GDM1 (cell line): Measurements from ENCODE around the gene GAS2.
A peak's percentile ranks its signal among the peaks of the same experiment; 100 is the strongest.

ENCODE experiments used
- DNase-seq: peaks from one replicate; lab custom pipeline; 2025; lab: John Stamatoyannopoulos, UW

Gene GAS2

DNA sequence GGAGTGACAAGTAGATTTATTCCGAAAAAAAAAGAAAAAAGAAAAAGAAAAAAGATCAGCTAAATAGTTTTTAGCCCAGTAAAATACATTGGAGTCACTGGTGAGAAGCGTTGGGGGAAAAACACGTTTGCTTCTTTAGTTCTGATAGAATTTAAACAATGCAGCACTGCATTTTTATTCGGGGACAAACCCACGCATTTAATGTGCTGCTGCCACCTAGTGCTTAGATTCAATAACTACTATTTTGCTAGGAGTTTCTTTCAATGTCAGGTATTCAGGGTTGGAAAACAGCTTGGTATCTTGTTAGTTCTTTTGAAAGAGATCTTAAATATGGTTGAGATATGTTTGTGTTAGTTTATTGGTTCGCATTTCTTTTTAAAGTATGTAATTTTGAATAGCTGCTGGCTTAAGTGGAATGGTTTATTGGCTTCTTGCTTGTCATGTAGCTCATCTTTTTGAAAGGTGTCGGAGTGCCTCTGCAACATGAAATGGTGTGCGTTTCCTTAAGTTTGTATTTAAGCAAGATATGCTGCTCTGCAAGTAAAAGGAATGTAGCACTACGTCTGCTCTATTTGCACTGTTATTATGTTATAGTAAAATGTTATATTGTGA, 121.2 kb downstream of the GAS2 start:
- no peak for DNase-seq

DNA sequence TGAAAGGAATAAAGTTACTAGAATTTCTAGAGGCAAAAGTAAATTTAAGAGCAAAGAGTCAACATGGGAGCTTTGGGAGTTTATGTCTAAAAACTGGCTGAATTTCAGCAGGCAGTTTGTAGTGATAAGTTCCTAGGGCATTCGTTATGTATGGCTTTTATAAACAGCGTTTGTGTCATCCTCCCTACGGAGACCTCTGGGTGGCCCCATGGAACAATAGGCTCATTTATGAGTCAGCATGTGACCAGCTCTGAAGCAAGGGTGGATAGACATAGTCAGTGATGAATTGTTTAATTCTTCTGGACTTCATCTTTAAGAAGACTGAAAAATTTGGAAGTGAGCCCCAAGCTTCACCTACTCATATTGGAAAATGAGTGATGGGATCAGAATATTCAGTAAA, 126.1 kb downstream of the GAS2 start:
- DNase-seq: no peak

DNA sequence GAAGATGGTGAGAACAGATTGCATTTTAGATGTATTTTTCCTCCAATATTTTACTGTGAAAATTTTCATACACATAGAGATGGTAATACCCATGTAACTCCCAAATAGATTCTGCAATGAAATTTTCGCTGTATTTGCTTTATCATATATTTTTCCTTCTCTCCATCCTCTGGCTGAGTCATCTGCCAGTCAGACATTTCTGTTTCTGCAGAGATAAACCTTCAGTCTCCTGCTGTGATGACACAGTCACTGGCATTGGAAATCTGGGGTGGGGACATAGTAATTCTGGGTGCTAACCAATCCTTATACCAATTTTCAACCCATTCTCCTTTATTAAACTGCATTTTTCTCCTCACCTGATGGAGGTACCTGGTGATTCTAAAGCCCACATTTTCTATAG, 129.5 kb downstream of the GAS2 start:
- no peak for DNase-seq

DNA sequence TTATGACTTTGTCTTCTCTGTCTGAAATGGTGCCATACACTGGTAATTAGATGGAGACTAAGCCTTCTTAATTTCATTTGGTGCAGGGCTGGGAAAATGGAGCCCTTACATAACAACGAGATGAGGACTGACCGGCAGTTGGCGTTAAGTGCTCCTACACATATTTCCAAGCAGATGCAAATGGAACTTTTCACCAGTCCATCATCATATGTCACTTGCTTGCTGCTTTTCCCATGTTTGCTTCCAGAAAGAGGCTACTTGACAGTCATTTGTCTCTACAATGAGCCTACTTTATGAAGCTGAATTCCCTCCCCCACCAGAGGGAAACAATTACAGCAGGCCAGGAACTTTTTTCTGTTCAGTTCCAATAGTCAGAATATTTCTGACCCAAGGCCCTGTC, 130.6 kb downstream of the GAS2 start:
- no peak for DNase-seq

DNA sequence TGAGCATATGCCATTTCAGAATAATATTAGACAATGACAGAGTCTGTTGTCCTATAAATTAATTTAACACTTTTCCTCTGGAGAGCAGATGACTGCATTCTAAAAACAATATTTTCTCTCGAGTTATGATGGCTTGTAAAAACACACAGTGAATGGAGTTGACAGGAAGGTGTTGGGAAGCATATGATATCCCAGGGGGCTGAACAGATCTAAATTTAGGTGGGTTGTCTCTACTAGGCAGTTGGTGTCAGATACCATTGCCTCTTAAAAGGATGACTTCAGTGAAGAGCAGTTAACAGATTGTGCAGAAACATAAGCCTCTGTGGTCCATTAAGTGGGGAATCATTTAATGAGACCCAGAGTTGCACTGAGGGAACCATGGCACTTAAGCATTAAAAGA, 132.5 kb downstream of the GAS2 start:
- no peak for DNase-seq

DNA sequence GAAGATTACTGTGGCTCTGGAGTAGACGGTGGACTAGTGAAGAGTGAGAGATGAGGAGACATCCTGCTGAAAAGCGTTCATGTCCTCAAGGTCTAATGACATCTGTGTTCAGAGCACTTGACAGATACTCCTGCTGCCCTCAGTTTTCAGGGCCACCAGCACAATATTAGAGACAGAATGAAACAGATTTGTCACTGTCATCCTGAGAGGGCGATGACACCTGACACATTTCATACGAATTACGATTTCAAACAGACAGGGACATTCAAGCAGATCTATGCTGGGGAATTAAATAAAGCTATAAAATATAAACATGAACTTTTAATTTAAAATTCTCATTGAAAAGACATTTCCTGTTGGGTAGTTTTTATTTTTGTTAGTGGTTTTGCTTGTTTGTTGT, 134.1 kb downstream of the GAS2 start:
- no peak for DNase-seq

DNA sequence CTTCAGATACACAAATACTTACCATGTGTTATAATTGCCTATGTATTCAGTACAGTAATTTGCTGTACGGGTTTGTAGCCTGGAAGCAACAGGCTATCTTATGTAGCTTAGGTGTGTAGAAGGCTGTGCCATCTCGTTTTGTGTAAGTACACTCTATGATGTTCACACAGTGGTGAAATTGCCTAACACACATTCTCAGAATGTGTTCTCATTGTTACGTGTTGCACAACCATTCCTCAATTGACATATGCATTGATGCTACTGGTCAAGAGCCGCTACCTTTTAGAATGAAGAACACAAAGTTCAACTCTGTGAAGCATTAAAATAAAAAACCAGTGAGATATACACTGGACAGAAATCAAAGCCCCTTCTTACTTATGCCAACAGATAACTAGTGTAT, 136.4 kb downstream of the GAS2 start:
- DNase-seq: no peak

DNA sequence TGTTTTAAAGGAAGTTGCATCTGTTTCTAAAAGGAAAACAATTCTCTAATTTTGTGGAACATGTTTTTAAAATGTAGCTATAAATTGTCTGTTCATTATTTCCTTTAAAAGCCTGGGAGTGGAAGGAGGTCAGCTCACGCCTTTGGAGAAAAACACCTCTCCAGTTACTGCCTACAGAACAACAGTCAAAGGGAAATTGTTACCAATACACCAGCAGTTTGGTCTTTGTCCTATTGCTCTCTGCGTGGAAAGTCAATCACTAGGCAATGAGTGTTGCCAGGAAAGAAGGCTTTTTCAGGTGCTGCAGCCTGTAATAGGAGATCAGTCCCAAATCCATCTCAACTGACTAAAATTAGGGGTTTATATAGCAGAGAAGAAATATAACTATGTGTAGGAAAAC, 141.0 kb downstream of the GAS2 start:
- DNase-seq: no peak

DNA sequence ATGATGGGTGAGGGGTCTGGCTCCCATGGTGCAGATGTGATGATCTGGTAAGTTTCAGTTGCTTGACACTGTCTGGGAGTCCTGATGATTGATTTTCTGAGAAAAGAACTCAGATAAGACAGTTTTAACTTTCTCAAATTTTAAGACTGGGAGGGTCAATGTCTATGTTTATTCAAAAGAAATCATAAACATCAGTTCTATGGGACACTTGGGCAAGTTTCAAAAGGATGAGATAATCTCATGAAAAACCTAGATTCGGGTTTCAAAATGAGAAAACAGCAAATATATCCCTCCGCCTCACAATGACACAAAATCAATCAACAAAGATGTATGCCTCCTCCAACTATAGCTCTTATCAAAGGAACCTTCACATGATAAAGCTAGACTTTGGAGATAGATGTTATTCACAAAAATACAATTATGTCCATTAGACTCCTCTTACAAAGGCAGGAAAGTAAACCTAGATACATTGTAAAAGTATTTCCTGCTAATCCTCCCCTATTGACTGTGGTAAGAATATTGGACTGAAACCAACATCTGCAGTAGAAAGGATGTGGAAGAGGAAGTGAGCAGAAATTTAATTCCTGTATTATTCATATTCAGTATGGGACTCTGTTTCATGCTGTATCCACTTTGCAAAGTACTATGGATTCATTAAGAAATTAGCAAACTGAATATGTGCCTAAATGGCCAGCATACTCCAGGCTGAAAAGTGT, 141.6 kb downstream of the GAS2 start:
- DNase-seq: no peak

DNA sequence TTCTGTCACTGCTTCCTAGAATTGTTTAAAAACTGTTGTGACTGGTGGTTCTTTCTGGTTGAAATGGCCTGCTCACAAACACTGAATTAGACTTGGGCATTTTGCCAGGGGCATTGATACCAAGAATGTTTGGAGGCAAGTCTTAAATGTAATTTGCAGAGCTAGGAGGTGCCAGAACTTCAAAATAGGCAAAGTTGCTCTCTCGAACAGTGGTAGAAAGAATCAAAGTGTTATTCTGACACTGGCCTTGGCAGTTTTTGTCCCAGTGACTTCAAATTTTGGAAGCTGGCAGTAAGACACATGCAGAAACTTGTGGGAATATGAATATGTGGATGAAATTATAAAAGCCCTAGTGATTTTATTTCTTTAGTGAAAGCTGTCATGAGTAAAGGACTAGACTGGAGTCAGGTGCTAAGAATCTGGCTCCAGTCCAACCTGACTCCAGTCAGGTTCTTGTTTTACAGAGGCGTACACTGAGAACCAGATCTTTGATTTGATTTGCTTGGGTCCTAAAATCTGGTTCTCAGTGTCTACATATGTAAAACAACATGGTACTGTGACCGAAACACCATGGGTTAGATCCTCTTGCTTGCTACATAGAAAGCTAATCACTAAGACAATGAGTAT, 142.3 kb downstream of the GAS2 start:
- no peak for DNase-seq

DNA sequence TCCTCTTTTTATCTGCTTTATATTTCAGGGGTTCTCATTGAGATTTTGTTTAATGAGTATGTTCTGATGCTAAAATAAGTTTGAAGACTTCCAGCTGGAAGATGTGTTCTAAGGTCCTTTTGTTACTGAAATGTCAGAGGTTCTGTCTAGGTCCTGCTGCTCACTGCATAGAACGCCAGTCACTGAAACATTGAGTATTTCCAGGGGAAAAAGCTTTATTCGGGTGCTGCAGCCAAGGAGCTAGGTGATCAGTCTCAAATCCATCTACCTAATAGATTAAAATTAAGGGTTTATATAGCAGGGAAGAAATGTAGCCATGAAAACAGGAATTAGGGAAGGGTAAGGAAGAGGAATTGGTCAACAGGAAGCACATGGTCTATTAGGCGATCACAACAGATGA, 143.5 kb downstream of the GAS2 start:
- DNase-seq: no peak

DNA sequence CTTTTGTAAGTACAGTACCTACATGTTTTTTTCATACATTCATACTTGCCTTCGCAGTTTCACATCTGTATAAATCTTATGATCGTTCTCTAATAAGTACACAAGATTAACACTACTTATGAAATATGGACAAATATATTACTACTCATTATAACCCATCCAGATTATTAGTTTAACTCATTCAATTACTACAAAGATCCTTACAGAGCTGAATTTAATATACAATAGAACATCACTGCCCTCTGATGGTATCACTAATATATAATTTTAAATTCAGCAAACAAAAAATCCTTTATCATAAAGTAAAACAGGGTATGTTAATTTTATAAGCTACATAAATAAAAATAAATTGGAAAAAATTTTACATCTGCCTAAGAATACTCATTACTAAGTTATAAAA, 155.8 kb downstream of the GAS2 start:
- DNase-seq: no peak

DNA sequence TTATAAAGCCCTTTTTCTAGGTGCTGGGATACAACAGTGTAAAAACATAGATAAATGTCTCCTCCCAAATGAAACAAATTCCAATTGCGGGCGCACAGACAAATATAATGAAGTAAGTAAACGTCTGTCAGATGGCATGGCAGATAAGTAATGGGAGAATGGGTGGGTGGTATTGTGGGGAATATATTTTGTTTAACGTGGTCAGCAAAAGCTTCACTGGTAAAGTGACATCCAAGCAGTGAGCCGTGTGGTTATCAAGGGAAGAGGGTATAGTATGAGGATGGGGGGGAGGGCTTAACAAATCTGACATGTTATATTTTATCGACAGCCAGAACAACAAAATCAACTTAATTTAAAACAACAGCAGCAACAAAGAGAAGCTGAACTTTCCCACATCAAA, 162.0 kb downstream of the GAS2 start:
- no peak for DNase-seq

DNA sequence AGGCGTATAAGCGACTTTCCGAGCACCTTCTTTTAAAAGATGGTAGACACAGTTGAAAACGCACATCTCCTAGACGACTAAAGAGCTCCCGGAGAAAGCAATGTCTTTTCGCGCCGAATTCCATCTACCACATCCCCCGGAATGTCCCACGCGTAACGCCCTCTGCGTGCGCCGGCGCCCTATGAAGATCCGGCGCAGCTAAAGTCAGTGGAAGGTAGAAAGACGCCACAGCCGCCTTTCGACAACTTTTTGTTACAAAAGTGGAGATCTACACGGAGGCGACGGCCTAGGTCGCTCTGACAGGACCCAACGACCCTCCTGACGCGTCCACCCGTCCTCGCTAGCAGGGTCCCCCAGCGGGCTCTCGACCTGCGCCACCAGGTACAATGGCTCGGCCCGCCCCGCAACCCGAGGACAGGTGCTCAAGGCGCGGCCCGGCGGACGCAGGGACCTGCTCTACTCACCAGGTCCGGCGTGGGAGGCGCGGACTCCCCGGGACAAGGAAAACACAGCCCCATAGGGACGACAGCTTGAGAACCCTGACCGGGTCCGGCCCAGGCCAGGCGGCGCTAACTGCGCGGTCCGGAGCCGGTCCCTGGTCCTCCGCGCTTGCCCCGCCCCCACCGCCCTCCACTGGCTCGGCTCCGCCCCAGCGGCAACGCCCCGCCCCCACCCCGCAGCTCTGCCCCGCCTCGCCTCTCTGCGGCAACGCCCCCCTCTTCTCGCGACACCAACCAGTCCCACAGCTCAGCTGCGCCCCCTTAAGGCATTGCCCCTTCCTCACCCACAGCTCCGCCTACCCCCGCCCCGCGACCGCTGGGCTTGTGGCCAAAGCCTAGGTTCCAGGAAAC, 163.0 kb downstream of the GAS2 start, which contains the start of gene SVIP:
TSS of gene SVIP (minus strand) at position 571 of the 851 bp plus-strand sequence. CDS start at position 518, 53 bp downstream.
- DNase-seq: peak; percentile 94

DNA sequence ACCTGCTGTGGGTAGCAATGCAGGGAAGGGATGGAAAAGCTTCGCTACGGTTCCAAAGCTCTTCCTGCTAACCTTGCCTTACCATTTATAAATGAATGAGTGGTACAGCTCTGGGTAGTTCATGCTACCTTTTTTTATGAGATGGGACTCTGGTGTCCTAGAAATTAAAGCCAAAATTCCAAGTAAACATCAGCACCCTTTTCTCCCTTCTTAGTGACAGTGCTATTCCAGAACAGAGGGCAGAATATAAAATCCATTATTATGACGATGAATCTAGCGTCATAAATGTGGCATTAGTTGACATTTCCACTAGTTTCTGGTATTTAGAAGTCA, 163.6 kb downstream of the GAS2 start:
- no peak for DNase-seq

DNA sequence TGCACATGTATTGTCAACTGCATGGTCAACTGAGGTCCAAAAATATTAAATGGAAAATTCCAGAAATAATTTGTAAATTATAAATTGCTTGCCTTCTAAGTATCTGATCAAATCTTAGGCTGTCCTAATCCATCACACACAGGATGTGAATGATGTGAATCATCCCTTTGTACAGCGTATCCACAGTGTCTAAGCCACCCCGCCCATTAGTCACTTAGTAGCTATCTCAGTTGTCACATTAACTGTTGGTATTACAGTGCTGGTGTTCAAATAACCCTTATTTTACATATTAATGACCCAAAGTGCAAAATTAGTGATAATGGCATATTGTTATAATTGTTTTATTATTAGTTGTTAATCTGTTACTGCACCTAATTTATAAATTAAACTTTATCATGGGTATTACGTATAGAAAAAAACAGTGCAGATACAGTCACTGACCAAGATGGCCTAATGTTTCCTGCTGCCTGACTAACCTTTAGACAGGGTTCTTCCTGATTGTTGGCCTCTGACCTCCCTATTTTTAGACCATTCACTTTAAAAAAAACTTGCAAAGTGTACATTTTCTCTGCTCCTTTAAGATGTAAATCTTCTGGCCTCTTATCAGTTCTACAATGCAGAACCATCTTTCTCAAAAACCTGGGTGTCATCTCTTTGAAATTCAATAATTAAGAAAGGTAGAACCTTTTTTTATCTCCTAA, 166.1 kb downstream of the GAS2 start:
- DNase-seq: no peak

DNA sequence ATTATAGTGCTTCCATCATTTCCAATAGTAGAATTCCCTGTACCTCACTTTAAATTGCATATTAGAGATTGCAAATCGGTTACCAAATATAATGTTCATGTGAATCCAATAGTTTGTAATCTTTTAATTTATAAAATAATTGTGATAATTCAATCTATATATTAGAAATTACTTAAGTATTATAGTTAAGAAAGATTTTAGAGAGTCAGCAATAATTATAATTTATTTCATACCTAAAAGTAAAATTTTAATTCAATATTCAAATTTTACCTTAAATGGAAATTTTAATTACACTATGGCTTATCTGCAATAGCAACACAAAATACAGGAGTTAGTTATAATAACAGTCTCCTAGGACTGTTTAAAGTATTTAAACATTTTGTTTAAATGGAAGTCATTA, 180.3 kb downstream of the GAS2 start:
- DNase-seq: no peak

DNA sequence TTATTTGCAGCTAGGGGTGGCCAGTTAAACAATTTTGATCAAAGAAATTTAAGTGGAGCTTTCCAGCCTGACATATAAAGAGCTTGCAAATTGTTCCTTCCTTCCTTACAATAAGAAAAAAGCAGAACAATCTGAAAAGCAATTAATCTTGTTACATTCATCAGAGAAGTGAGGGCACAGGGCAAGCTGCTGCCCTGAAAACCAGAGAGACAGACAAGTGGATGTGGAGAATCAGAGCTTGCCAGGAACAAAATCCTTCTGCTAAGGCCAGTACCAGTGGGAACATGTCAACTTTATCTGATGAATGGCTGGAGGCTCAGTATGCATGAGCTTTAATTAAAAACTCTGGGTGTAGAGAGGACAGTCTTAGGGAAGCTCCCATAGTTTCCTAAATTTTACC, 185.1 kb downstream of the GAS2 start:
- DNase-seq: no peak

DNA sequence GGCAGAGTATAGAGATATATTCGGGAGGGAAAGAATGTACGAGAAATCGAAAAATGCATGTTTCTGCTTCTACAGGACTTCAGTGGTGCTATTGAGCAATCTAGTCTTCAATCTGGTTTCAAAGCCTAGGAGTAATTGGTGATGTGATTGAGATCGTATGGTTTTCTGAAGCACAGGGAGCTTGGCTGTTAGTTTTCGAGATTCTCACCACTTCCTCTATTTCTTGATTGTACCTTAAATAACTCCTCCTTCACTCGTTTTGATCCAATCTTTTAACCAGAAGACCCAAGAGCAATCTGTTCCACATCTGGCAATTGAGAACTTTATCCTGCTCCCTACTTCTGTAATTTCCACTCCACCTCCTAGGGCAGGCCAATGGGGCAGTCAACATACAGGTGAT, 193.3 kb downstream of the GAS2 start:
- DNase-seq: no peak

DNA sequence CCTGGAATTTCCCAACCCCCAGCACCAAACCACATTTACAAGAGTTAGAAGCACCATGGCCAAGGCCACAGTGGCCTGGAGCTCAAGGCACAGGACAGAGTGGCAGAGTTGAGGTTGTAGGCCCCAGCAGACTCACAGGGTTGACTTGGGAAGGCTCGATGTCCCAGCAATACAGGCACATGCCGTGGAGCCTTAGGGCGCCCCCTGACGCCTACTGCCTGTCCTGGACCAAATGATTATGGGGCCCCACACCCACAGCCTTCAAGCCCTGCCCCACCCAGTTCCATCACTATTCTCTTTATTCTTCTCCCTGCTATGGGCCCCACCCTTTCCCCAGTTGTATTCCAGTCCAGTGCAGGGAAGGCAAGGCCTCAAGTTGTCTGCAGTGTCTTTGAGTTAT, 193.8 kb downstream of the GAS2 start, which contains the start of gene CCDC179:
TSS of gene CCDC179 (minus strand) at position 234 of the 400 bp plus-strand sequence. CDS start at position 181, 53 bp downstream.
- DNase-seq: no peak
